Naive B cell (primary cell): ENCODE data around the gene ZBTB47. TPM values are rescaled to one million over a fixed set of nuclear protein-coding genes. Genes with fewer than 3 reads are reported as not detected.

Source experiments
- ATAC-seq, 2 donors: fragments of 150-1000 bp; cut with Tn5 transposase; 2 replicates each; pipeline ENCODE4 v1.10.0; 2021; ENCODE audit warnings: low read depth in 2 of 2, mild to moderate bottlenecking in 2 of 2, moderate library complexity in 2 of 2
- DNase-seq: peaks from one replicate; pipeline ENCODE4 v3.0.0; 2022
- H3K27ac Mint-ChIP-seq, 6 donors: one replicate each; pipeline ENCODE4 v1.8.0; 2020 to 2022; ENCODE audit warnings: mild to moderate bottlenecking in 6 of 6, mixed read lengths in 6 of 6, moderate library complexity in 5 of 6, inconsistent platforms in 2 of 6
- H3K27me3 Mint-ChIP-seq, 3 donors: one replicate each; pipeline ENCODE4 v1.8.0; 2021 to 2022; ENCODE audit warnings: mixed read lengths in 3 of 3, mild to moderate bottlenecking in 1 of 3
- H3K36me3 Mint-ChIP-seq, 2 donors: one replicate each; pipeline ENCODE4 v1.8.0; 2020 to 2022; ENCODE audit warnings: mixed read lengths in 2 of 2, inconsistent platforms in 1 of 2, mild to moderate bottlenecking in 1 of 2
- H3K4me1 Mint-ChIP-seq, 3 donors: one replicate each; pipeline ENCODE4 v1.8.0; 2020 to 2022; ENCODE audit warnings: mixed read lengths in 3 of 3, inconsistent platforms in 1 of 3, mild to moderate bottlenecking in 1 of 3, moderate library complexity in 1 of 3
- H3K4me3 Mint-ChIP-seq, 8 donors: one replicate each; pipeline ENCODE4 v1.8.0; 2020 to 2022; ENCODE audit warnings: mild to moderate bottlenecking in 8 of 8, mixed read lengths in 8 of 8, moderate library complexity in 8 of 8, inconsistent platforms in 2 of 8
- H3K9me3 Mint-ChIP-seq, 7 donors: one replicate each; pipeline ENCODE4 v1.8.0; 2020 to 2022; ENCODE audit warnings: mixed read lengths in 7 of 7, mild to moderate bottlenecking in 5 of 7, inconsistent platforms in 2 of 7, moderate library complexity in 1 of 7
- polyA plus RNA-seq, 6 donors: library from polyadenylated mRNA; unstranded; fragments of 300-500 nt; fragmentation: Illumina TruSeq; gene quantifications; one replicate each; pipeline ENCODE4 v1.2.3, GENCODE V29; 2021; ENCODE audit warnings: low read depth in 6 of 6

The ZBTB47 gene
- polyA plus RNA-seq, 6 donors from 2014 or later: not detected

- Mint-ChIP-seq H3K9me3 (no peaks in the 10 kb centered on the region), H3K4me1 (no peaks in the 10 kb centered on the region), H3K36me3 (peaks cover 14 to 22% of the 10 kb centered on the region in 2 donors), H3K4me3 (peak overlapping the region in 1 of 8 donors; percentile 30), H3K27ac (peak overlapping the region in 1 of 6 donors; percentile 58), H3K27me3 (no peaks in the 10 kb centered on the region)
- no peak for DNase-seq
- ATAC-seq: no peak
These were observed 14.3 kb upstream of the ZBTB47 start for GRCh38 chr3:42639192-42639591.

GRCh38 chr3:42640129-42640528 is 13.4 kb upstream of the ZBTB47 start:
- no peaks in the 10 kb centered on the region for H3K9me3 Mint-ChIP-seq
- no peak overlapping the region for H3K27ac Mint-ChIP-seq
- DNase-seq (no peak), ATAC-seq (no peak)
- peaks cover 23% of the 10 kb centered on the region in 2 donors for H3K36me3 Mint-ChIP-seq
- H3K27me3 Mint-ChIP-seq: no peaks in the 10 kb centered on the region
- H3K4me1 Mint-ChIP-seq: peaks cover 0 to 4% (median 0%) of the 10 kb centered on the region in 3 donors
- H3K4me3 Mint-ChIP-seq: no peak overlapping the region

GRCh38 chr3:42640771-42641370 is 12.6 kb upstream of the ZBTB47 start:
- ATAC-seq (no peak), DNase-seq (no peak)
- no peaks in the 10 kb centered on the region for H3K9me3 Mint-ChIP-seq
- no peaks in the 10 kb centered on the region for H3K27me3 Mint-ChIP-seq
- peak overlapping the region in 2 of 6 donors; percentile 59 to 93 for H3K27ac Mint-ChIP-seq
- H3K4me3 Mint-ChIP-seq: no peak overlapping the region
- peaks cover 0 to 4% (median 0%) of the 10 kb centered on the region in 3 donors for H3K4me1 Mint-ChIP-seq
- peaks cover 23 to 24% of the 10 kb centered on the region in 2 donors for H3K36me3 Mint-ChIP-seq

GRCh38 chr3:42647821-42648459 is 5.6 kb upstream of the ZBTB47 start:
- peaks cover 9 to 28% of the 10 kb centered on the region in 2 donors for H3K36me3 Mint-ChIP-seq
- H3K9me3 Mint-ChIP-seq: no peaks in the 10 kb centered on the region
- no peak for ATAC-seq
- H3K4me3 Mint-ChIP-seq: no peak overlapping the region
- H3K4me1 Mint-ChIP-seq: peaks cover 9 to 18% (median 14%) of the 10 kb centered on the region in 3 donors
- H3K27ac Mint-ChIP-seq: peak overlapping the region in 4 of 6 donors; percentile 19 to 51 (median 25)
- no peak for DNase-seq
- peaks cover 0 to 18% (median 6%) of the 10 kb centered on the region in 3 donors for H3K27me3 Mint-ChIP-seq

GRCh38 chr3:42649006-42649405 is 4.5 kb upstream of the ZBTB47 start:
- Mint-ChIP-seq H3K27ac (no peak overlapping the region), H3K4me3 (no peak overlapping the region), H3K9me3 (peaks cover 0 to 2% (median 0%) of the 10 kb centered on the region in 7 donors), H3K36me3 (peaks cover 9 to 22% of the 10 kb centered on the region in 2 donors), H3K27me3 (peaks cover 0 to 24% (median 17%) of the 10 kb centered on the region in 3 donors), H3K4me1 (peaks cover 20 to 26% (median 23%) of the 10 kb centered on the region in 3 donors)
- ATAC-seq (no peak), DNase-seq (no peak)

GRCh38 chr3:42649783-42650182 is 3.7 kb upstream of the ZBTB47 start:
- Mint-ChIP-seq H3K4me3 (no peak overlapping the region), H3K27ac (no peak overlapping the region), H3K36me3 (peaks cover 4 to 17% of the 10 kb centered on the region in 2 donors), H3K4me1 (peaks cover 20 to 23% (median 22%) of the 10 kb centered on the region in 3 donors), H3K9me3 (peaks cover 0 to 2% (median 0%) of the 10 kb centered on the region in 7 donors), H3K27me3 (peaks cover 0 to 24% (median 17%) of the 10 kb centered on the region in 3 donors)
- ATAC-seq (no peak), DNase-seq (no peak)

GRCh38 chr3:42651248-42652091 is 2.0 kb upstream of the ZBTB47 start:
- H3K9me3 Mint-ChIP-seq: peaks cover 0 to 2% (median 0%) of the 10 kb centered on the region in 7 donors
- H3K27ac Mint-ChIP-seq: peak overlapping the region in 3 of 6 donors; percentile 0 to 59 (median 45)
- peak overlapping the region in 1 of 8 donors; percentile 7 for H3K4me3 Mint-ChIP-seq
- ATAC-seq (no peak), DNase-seq (no peak)
- peaks cover 20 to 25% (median 22%) of the 10 kb centered on the region in 3 donors for H3K4me1 Mint-ChIP-seq
- H3K27me3 Mint-ChIP-seq: peaks cover 0 to 24% (median 17%) of the 10 kb centered on the region in 3 donors
- peaks cover 0 to 9% of the 10 kb centered on the region in 2 donors for H3K36me3 Mint-ChIP-seq

GRCh38 chr3:42652251-42652610 is 1.3 kb upstream of the ZBTB47 start:
- Mint-ChIP-seq H3K27ac (peak overlapping the region in 1 of 6 donors; percentile 21), H3K4me3 (peak overlapping the region in 1 of 8 donors; percentile 85), H3K4me1 (peaks cover 20 to 25% (median 22%) of the 10 kb centered on the region in 3 donors), H3K36me3 (peaks cover 0 to 9% of the 10 kb centered on the region in 2 donors), H3K9me3 (peaks cover 0 to 2% (median 0%) of the 10 kb centered on the region in 7 donors), H3K27me3 (peaks cover 0 to 24% (median 17%) of the 10 kb centered on the region in 3 donors)
- ATAC-seq (no peak), DNase-seq (no peak)

- Mint-ChIP-seq H3K36me3 (peaks cover 0 to 9% of the 10 kb centered on the region in 2 donors), H3K27me3 (peaks cover 0 to 24% (median 17%) of the 10 kb centered on the region in 3 donors), H3K9me3 (peaks cover 0 to 2% (median 0%) of the 10 kb centered on the region in 7 donors), H3K4me3 (peak overlapping the region in 7 of 8 donors; percentile 62 to 93 (median 85)), H3K27ac (peak overlapping the region in 3 of 6 donors; percentile 21 to 84 (median 40)), H3K4me1 (peaks cover 20 to 24% (median 22%) of the 10 kb centered on the region in 3 donors)
- DNase-seq: no peak
- peak in 1 of 2 donors; percentile 35 for ATAC-seq
These were observed 740 bp upstream of the ZBTB47 start for GRCh38 chr3:42652611-42653302.

- Mint-ChIP-seq H3K27ac (peak overlapping the region in 3 of 6 donors; percentile 40 to 84 (median 59)), H3K4me1 (peaks cover 20 to 24% (median 22%) of the 10 kb centered on the region in 3 donors)
These were observed 266 bp upstream of the ZBTB47 start for GRCh38 chr3:42653303-42653559.

GRCh38 chr3:42654331-42655201 is 1.1 kb downstream of the ZBTB47 start:
- peak overlapping the region in 7 of 8 donors; percentile 39 to 89 (median 58) for H3K4me3 Mint-ChIP-seq
- H3K9me3 Mint-ChIP-seq: peaks cover 0 to 2% (median 0%) of the 10 kb centered on the region in 7 donors
- H3K4me1 Mint-ChIP-seq: peaks cover 22 to 27% (median 24%) of the 10 kb centered on the region in 3 donors
- peak overlapping the region in 1 of 6 donors; percentile 20 for H3K27ac Mint-ChIP-seq
- H3K27me3 Mint-ChIP-seq: peaks cover 0 to 24% (median 17%) of the 10 kb centered on the region in 3 donors
- DNase-seq: no peak
- peaks cover 0 to under 1% of the 10 kb centered on the region in 2 donors for H3K36me3 Mint-ChIP-seq
- peak; percentile 50 to 54 for ATAC-seq

More at GRCh38 chr3:42653303-42653559, 266 bp upstream of the ZBTB47 start:
- Mint-ChIP-seq H3K9me3 (peaks cover 0 to 2% (median 0%) of the 10 kb centered on the region in 7 donors), H3K4me3 (peak overlapping the region in 7 of 8 donors; percentile 67 to 93 (median 89)), H3K27me3 (peaks cover 0 to 24% (median 17%) of the 10 kb centered on the region in 3 donors), H3K36me3 (peaks cover 0 to 9% of the 10 kb centered on the region in 2 donors)
- no peak for ATAC-seq
- DNase-seq: no peak
